Choroid plexus epithelial cell (primary cell): ENCODE data around the gene KIF6.
"Not testable (repeated sequence)": the region's sequence is repeated elsewhere in the genome, so short reads cannot be mapped to it uniquely, and the experiment has no call there.

Experiments used
- DNase-seq: peaks from one replicate; pipeline ENCODE4 v3.0.0-alpha.2; 2010; ENCODE audit warnings: low read depth
- H3K4me3 ChIP-seq: 2 replicates; pipeline ENCODE4 v1.5.1; 2011; ENCODE audit warnings: low read depth, mild to moderate bottlenecking, control low read depth, low read length, moderate library complexity
- TF ChIP-seq, protein P1 (sequence below): conservative IDR thresholded peaks from 2 replicates; pipeline ENCODE4 v1.5.1; 2011; ENCODE audit warnings: low read depth, mild to moderate bottlenecking, control low read depth, inconsistent platforms, low read length, moderate library complexity

Gene KIF6

DNA sequence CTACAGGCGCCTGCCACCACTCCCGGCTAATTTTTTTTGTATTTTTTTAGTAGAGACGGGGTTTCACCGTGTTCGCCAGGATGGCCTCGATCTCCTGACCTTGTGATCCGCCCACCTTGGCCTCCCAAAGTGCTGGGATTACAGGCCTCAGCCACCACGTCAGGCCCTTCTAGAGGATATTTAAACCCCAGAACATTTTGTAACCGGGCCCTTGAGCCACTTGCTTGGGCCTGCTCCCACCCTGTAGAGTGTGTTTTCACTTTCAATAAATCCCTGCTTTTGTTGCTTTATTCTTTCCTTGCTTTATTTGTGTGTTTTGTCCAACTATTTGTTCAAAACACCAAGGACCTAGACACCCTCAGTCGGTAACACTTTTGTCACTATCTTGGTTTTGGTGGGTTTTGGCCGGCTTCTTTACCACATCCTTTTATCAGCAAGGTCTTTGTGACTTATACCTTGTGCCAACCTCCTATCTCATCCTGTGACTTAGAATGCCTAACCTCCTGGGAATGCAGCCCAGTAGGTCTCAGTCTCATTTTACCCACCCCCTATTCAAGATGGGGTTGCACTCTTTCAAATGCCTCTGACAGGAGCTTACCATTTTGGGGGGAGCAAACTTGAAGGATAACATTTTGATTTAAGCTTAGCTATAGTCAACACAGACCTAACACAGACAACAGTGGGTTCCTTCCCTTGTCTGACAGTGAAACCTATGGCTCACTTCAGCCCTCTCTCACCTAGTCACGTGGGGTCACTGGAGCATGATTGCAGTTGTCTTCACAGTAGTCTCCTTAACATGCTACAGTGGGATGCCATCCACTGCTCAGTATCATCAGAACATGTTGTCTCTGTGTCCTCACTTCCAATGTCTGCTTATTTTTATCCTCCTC is 27.9 kb upstream of the KIF6 start:
- no peak for DNase-seq
- TF ChIP-seq, protein P1, sequence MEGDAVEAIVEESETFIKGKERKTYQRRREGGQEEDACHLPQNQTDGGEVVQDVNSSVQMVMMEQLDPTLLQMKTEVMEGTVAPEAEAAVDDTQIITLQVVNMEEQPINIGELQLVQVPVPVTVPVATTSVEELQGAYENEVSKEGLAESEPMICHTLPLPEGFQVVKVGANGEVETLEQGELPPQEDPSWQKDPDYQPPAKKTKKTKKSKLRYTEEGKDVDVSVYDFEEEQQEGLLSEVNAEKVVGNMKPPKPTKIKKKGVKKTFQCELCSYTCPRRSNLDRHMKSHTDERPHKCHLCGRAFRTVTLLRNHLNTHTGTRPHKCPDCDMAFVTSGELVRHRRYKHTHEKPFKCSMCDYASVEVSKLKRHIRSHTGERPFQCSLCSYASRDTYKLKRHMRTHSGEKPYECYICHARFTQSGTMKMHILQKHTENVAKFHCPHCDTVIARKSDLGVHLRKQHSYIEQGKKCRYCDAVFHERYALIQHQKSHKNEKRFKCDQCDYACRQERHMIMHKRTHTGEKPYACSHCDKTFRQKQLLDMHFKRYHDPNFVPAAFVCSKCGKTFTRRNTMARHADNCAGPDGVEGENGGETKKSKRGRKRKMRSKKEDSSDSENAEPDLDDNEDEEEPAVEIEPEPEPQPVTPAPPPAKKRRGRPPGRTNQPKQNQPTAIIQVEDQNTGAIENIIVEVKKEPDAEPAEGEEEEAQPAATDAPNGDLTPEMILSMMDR, result no peak
- H3K4me3 ChIP-seq, result no peak overlapping the region

DNA sequence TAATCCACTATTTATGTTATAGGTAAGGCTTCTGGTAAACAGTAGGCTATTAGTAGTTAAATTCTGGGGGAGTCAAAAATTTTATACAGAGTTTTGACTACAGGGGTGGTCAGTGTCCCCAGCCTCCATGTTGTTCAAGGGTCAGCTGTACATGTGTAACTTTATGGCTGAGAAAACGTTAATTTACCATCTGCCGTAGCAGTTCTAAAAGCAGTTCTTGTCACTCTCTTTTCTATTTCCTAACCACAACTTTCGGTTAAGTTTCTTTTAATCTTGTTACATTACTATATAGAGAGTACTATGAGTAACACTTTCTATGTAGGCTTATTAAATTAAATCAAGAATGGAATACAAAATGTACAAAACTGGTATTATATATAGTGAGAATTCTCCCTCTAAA is 21.6 kb upstream of the KIF6 start:
- no peak overlapping the region for H3K4me3 ChIP-seq
- DNase-seq, result no peak
- TF ChIP-seq, protein P1, result no peak

DNA sequence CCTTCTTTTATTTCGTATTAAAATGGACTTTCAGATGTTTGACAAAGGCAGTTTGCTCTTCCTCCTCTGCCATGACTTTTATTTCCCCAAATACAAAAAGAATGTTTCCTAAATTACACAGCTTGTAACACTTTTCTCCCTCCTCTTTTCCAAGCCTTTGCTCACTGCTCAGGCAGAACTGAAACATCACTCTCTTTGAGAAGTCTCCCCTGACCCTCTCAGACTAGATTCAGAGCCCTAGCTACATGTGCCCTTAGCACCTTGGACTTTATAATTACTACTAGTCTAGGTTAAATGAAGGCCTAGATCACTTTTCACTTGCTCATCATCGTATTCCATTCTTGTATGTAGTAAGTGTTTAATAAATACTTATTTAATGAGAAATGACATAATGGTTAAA is 8.5 kb upstream of the KIF6 start:
- TF ChIP-seq, protein P1, result no peak
- no peak overlapping the region for H3K4me3 ChIP-seq
- no peak for DNase-seq

DNA sequence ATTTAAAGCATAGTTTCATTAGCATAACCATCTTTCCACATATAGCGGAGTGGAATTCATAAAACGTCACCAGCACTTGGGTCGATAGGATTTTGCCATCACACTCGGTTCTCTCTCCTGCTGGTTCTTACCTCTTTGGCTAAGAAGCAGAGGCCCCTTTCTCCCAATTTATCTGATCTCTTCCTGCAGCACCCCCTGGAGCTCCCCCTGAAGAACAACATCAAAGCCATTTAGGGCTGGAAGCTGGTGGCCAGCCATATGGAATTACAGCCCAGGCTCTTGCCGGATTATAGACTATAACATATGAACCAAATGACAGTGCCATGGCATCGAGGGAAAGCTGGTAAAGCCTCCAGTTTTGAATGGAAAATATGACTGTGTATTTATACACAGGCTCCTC is 6.4 kb upstream of the KIF6 start:
- peak; percentile 41 for DNase-seq
- TF ChIP-seq, protein P1, result peak; percentile 53
- no peak overlapping the region for H3K4me3 ChIP-seq

DNA sequence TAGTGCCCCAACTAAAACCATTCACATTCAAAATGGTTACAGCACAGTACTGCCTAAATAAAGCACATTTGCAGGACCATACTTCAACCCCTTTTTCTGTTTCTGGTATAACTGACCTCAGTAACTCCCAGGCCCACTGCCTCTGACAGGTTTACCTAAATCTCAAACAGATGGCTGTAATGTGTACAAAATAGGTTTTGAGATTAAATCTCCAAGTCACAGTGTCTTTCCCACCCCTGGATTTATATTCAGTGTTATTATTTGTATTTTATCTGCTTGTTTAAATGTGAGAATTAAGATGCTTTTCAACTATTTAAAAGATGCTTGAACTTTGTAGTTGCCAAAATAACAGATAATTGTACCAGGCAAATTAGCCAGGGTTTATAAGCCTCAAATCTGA is 4.7 kb upstream of the KIF6 start:
- DNase-seq, result no peak
- H3K4me3 ChIP-seq, result no peak overlapping the region
- TF ChIP-seq, protein P1, result no peak

DNA sequence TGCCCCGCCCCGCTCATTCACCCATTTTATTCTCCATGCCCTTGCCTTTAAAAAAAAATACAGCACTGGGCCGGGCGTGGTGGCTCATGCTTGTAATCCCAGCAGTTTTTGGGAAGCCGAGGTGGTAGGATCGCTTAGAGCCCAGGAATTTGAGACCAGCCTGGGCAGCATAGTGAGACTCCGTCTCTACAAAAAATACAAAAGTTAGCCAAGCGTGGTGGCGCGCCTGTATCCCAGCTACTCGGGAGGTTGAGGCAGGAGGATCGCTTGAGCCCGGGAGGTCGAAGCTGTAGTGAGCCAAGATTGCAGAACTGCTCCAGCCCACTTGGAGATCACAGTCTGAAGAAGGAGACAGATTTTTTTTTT is 407 bp upstream of the KIF6 start:
- DNase-seq, result no peak

DNA sequence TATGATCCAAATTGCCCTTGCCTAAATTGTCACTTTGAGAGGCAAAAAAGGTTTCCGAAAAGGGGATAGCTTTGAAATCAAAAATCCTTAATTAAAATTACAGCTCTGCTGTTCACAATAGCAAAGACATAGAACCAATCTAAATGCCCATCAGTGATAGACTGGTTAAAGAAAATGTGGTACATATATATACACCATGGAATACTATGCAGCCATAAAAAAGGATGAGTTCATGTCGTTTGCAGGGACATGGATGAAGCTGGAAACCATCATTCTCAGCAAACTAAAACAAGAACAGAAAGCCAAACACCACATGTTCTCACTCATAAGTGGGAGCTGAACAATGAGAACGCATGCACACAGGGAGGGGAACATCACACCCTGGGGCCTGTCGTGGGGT is 1.9 kb downstream of the KIF6 start:
- H3K4me3 ChIP-seq, DNase-seq: not testable (repeated sequence)

More for the DNA sequence above, 407 bp upstream of the KIF6 start:
- TF ChIP-seq, protein P1, result no peak
- peak overlapping the region; percentile 45 for H3K4me3 ChIP-seq
